ENCODE results near the gene ERG28. TPM values are rescaled to one million over a fixed set of nuclear protein-coding genes. Genes with fewer than 3 reads are reported as not detected.

The ERG28 gene
- total RNA-seq, 2 donors from 2014 or later = 8.4 to 9.0 TPM

- peaks cover 4% of the 10 kb centered on the region for H3K36me3 Mint-ChIP-seq (ENCODE audit: low read depth)
- no peak for DNase-seq
- H3K27me3 Mint-ChIP-seq = no peaks in the 10 kb centered on the region
- no peaks in the 10 kb centered on the region for H3K9me3 ChIP-seq (ENCODE audit: control insufficient read depth, low read length, poor library complexity, severe bottlenecking)
- no peak for ATAC-seq
- H3K27ac Mint-ChIP-seq = no peak overlapping the region
- no peaks in the 10 kb centered on the region for H3K4me1 Mint-ChIP-seq
- no peak overlapping the region for H3K4me3 Mint-ChIP-seq
Measured at GRCh38 chr14:75628816-75629215, 31.9 kb downstream of the ERG28 start.

DNA sequence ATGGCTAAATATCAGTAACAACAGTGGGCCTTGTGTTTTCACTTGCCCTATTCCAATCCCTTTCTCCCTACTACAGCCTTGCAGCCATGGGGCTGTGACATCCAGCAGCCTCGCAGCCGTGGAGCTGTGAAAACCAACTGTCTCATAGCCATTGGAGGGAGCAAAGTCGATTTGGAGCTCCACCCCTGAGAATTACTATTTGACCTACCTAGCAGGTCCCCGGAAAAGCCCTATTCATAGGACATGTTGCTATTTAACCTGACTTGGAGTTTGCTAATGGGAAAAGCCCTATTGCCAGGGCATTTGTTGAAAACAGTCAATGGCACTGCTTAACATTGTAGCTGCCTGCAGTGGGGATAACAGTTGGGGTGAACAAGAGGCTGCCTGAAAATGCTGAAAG is 33.3 kb downstream of the ERG28 start:
- Mint-ChIP-seq H3K36me3 (ENCODE audit: low read depth) (peaks cover 4% of the 10 kb centered on the region), H3K4me1 (no peaks in the 10 kb centered on the region), H3K27me3 (no peaks in the 10 kb centered on the region), H3K27ac (no peak overlapping the region), H3K4me3 (no peak overlapping the region)
- no peaks in the 10 kb centered on the region for H3K9me3 ChIP-seq (ENCODE audit: control insufficient read depth, low read length, poor library complexity, severe bottlenecking)
- ATAC-seq = no peak
- DNase-seq = no peak

DNA sequence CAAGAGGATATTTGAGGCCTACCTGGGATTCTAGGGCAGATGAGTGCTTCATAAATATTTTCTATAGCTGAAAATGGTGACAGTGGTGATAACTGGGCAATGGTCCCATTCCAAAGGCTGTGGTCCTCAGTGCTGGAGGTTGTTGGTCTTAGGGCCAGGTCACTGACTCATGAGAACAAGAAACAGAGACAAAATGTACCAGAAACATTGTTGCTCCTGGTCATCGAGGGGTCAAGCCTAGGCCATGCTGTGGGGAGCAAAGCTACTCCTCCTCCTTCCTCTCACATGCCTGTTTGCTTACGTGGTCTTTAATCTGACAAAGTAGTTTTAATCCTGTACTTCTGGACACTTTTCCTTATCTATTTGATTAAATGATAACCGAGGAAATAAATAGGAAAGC is 33.8 kb downstream of the ERG28 start:
- ATAC-seq = no peak
- Mint-ChIP-seq H3K27ac (no peak overlapping the region), H3K36me3 (ENCODE audit: low read depth) (peaks cover 4% of the 10 kb centered on the region), H3K4me3 (no peak overlapping the region), H3K27me3 (no peaks in the 10 kb centered on the region), H3K4me1 (no peaks in the 10 kb centered on the region)
- no peaks in the 10 kb centered on the region for H3K9me3 ChIP-seq (ENCODE audit: control insufficient read depth, low read length, poor library complexity, severe bottlenecking)
- no peak for DNase-seq

- H3K9me3 ChIP-seq (ENCODE audit: control insufficient read depth, low read length, poor library complexity, severe bottlenecking) = no peaks in the 10 kb centered on the region
- Mint-ChIP-seq H3K4me3 (no peak overlapping the region), H3K36me3 (ENCODE audit: low read depth) (peaks cover 4% of the 10 kb centered on the region), H3K4me1 (no peaks in the 10 kb centered on the region), H3K27me3 (no peaks in the 10 kb centered on the region), H3K27ac (no peak overlapping the region)
- ATAC-seq (no peak), DNase-seq (no peak)
Measured at GRCh38 chr14:75626396-75626795, 34.3 kb downstream of the ERG28 start.

GRCh38 chr14:75625034-75625433 is 35.6 kb downstream of the ERG28 start:
- no peak overlapping the region for H3K4me3 Mint-ChIP-seq
- peak overlapping the region; percentile 6 for H3K27ac Mint-ChIP-seq
- no peaks in the 10 kb centered on the region for H3K27me3 Mint-ChIP-seq
- H3K4me1 Mint-ChIP-seq = no peaks in the 10 kb centered on the region
- peaks cover 4% of the 10 kb centered on the region for H3K36me3 Mint-ChIP-seq (ENCODE audit: low read depth)
- ATAC-seq = no peak
- no peak for DNase-seq
- no peaks in the 10 kb centered on the region for H3K9me3 ChIP-seq (ENCODE audit: control insufficient read depth, low read length, poor library complexity, severe bottlenecking)

DNA sequence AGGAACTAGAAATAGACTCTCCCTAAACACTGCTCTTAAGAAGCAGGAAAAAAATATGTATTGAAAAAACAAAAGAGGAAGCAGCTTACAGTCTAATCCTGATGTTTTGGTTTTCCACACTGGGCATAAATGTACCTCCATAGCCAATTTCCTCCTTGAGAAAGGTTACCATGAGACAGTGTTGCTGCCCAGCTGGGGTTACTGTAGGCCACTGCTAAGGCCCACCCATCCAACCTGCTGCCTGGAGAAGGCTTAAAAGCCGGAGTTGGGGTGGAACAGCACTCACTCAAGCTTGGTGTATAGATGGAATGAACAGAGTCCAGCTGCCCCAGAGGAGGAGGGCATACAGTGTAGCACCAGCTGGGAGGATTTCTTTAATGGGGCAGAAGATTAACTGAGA is 41.1 kb downstream of the ERG28 start:
- Mint-ChIP-seq H3K4me1 (no peaks in the 10 kb centered on the region), H3K36me3 (ENCODE audit: low read depth) (peaks cover under 1% of the 10 kb centered on the region), H3K27me3 (no peaks in the 10 kb centered on the region), H3K4me3 (no peak overlapping the region), H3K27ac (no peak overlapping the region)
- ATAC-seq = no peak
- no peak for DNase-seq
- no peaks in the 10 kb centered on the region for H3K9me3 ChIP-seq (ENCODE audit: control insufficient read depth, low read length, poor library complexity, severe bottlenecking)

DNA sequence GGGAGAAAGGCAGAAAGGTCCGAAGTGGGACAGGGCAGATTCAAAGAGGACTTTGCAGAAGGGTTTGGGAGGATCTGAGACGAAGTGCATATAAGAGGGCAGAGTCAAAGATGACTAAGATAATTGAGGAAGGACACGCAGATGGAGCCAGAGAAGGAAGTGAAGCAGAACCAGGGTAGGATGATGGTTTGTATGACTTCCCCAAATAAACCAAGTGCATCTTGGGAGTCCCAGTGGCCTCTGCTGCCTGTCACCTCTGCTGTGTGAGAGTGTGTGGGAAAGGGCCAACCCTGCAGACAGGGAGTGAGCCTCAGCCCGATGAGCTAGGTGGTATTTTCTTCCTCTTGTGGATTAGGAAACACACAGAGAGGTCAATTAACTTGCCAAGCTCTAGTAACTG is 45.5 kb downstream of the ERG28 start:
- ATAC-seq (peak; percentile 65), DNase-seq (no peak)
- Mint-ChIP-seq H3K27ac (no peak overlapping the region), H3K4me3 (no peak overlapping the region), H3K36me3 (ENCODE audit: low read depth) (no peaks in the 10 kb centered on the region), H3K27me3 (no peaks in the 10 kb centered on the region), H3K4me1 (no peaks in the 10 kb centered on the region)
- no peaks in the 10 kb centered on the region for H3K9me3 ChIP-seq (ENCODE audit: control insufficient read depth, low read length, poor library complexity, severe bottlenecking)

DNA sequence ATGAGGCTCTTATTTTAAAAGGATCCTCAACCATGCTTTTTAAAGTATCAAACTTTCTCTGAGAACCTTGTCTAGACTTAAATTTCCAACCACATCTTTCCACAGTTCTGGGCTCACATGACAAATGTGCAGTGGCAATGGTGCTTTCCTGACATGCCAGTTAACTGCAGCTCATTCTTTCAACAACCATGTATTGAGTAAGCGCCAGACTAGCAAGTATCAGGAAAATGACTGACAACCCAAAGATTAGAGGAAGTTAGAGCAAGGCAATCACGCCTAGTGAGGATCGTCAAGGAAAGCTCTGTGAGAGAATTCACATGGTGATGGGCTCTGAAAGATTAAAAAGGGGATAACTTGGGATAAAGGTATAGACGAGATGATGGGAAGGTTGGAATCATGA is 46.5 kb downstream of the ERG28 start:
- ATAC-seq (no peak), DNase-seq (no peak)
- peak overlapping the region; percentile 6 for H3K4me3 Mint-ChIP-seq
- no peaks in the 10 kb centered on the region for H3K27me3 Mint-ChIP-seq
- H3K27ac Mint-ChIP-seq = no peak overlapping the region
- no peaks in the 10 kb centered on the region for H3K4me1 Mint-ChIP-seq
- no peaks in the 10 kb centered on the region for H3K9me3 ChIP-seq (ENCODE audit: control insufficient read depth, low read length, poor library complexity, severe bottlenecking)
- no peaks in the 10 kb centered on the region for H3K36me3 Mint-ChIP-seq (ENCODE audit: low read depth)

DNA sequence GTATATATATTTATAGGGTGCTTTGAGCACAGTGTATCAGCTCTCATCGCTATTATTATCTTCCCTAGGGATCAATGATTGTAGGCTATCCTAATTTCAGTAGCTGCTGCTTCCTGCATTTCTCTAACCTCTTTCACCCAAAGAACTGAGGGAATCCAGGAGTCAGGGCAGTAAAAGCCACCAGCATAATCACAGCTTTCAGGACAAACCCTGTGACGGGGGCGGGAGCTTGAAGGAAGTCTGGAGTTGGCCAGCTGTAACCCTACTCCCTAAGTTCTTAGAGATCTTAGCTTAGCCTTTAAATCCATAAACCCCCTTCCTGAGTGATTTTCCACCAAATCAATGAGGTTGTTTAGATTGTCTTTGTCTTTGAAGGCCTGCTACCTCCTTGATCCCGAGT is 48.5 kb downstream of the ERG28 start:
- H3K4me1 Mint-ChIP-seq = no peaks in the 10 kb centered on the region
- ATAC-seq = no peak
- DNase-seq = no peak
- no peak overlapping the region for H3K4me3 Mint-ChIP-seq
- H3K9me3 ChIP-seq (ENCODE audit: control insufficient read depth, low read length, poor library complexity, severe bottlenecking) = no peaks in the 10 kb centered on the region
- H3K36me3 Mint-ChIP-seq (ENCODE audit: low read depth) = no peaks in the 10 kb centered on the region
- H3K27ac Mint-ChIP-seq = no peak overlapping the region
- H3K27me3 Mint-ChIP-seq = no peaks in the 10 kb centered on the region

GRCh38 chr14:75610834-75611233 is 49.8 kb downstream of the ERG28 start:
- DNase-seq (no peak), ATAC-seq (no peak)
- Mint-ChIP-seq H3K4me1 (no peaks in the 10 kb centered on the region), H3K27me3 (no peaks in the 10 kb centered on the region), H3K36me3 (ENCODE audit: low read depth) (no peaks in the 10 kb centered on the region), H3K27ac (no peak overlapping the region), H3K4me3 (no peak overlapping the region)
- H3K9me3 ChIP-seq (ENCODE audit: control insufficient read depth, low read length, poor library complexity, severe bottlenecking) = no peaks in the 10 kb centered on the region

- ATAC-seq = no peak
- Mint-ChIP-seq H3K36me3 (ENCODE audit: low read depth) (no peaks in the 10 kb centered on the region), H3K27me3 (no peaks in the 10 kb centered on the region), H3K27ac (no peak overlapping the region), H3K4me3 (no peak overlapping the region), H3K4me1 (no peaks in the 10 kb centered on the region)
- H3K9me3 ChIP-seq (ENCODE audit: control insufficient read depth, low read length, poor library complexity, severe bottlenecking) = no peaks in the 10 kb centered on the region
- no peak for DNase-seq
Measured at GRCh38 chr14:75609606-75610475, 50.8 kb downstream of the ERG28 start.

DNA sequence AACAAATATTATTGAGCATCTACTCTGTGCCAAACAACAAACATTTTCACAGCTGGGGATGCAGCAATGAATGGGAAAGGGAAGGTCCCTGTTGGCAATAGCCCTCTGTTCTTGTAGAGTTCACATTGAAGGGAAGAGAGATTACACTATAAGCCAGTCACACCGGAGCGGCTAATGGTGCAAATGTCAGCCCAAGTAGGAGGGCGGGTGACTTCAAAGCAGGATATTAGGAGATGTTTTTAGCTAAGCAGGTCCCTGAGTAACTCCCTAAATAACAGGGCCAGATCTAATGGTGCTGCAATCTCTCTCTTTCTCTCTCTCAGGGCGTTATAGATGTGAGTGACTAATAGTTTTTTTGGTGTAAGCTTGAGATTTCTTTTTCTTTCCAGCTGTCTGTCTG is 51.6 kb downstream of the ERG28 start:
- no peaks in the 10 kb centered on the region for H3K36me3 Mint-ChIP-seq (ENCODE audit: low read depth)
- no peaks in the 10 kb centered on the region for H3K4me1 Mint-ChIP-seq
- ATAC-seq (no peak), DNase-seq (no peak)
- no peak overlapping the region for H3K27ac Mint-ChIP-seq
- no peaks in the 10 kb centered on the region for H3K9me3 ChIP-seq (ENCODE audit: control insufficient read depth, low read length, poor library complexity, severe bottlenecking)
- no peaks in the 10 kb centered on the region for H3K27me3 Mint-ChIP-seq
- H3K4me3 Mint-ChIP-seq = no peak overlapping the region

GRCh38 chr14:75607842-75608640 is 52.6 kb downstream of the ERG28 start:
- H3K4me3 Mint-ChIP-seq = no peak overlapping the region
- H3K36me3 Mint-ChIP-seq (ENCODE audit: low read depth) = no peaks in the 10 kb centered on the region
- H3K9me3 ChIP-seq (ENCODE audit: control insufficient read depth, low read length, poor library complexity, severe bottlenecking) = no peaks in the 10 kb centered on the region
- no peak overlapping the region for H3K27ac Mint-ChIP-seq
- H3K4me1 Mint-ChIP-seq = no peaks in the 10 kb centered on the region
- DNase-seq = no peak
- H3K27me3 Mint-ChIP-seq = no peaks in the 10 kb centered on the region
- no peak for ATAC-seq
